ENCODE results near the gene CHST14.
"Not testable (repeated sequence)": the region's sequence is repeated elsewhere in the genome, so short reads cannot be mapped to it uniquely, and the experiment has no call there.

Gene CHST14

GRCh38 chr15:40450047-40450446 lies 20.7 kb upstream of the CHST14 start:
- H3K4me1 Mint-ChIP-seq (ENCODE audit: low read depth), result peaks cover 47% of the 10 kb centered on the region
- H3K9me3 Mint-ChIP-seq, result no peaks in the 10 kb centered on the region
- H3K4me3 Mint-ChIP-seq, result no peak overlapping the region

GRCh38 chr15:40451527-40452158 lies 19.1 kb upstream of the CHST14 start:
- H3K9me3 Mint-ChIP-seq, result no peaks in the 10 kb centered on the region
- H3K4me1 Mint-ChIP-seq (ENCODE audit: low read depth), result peaks cover 55% of the 10 kb centered on the region
- peaks cover 4% of the 10 kb centered on the region for H3K36me3 Mint-ChIP-seq (ENCODE audit: low read depth)
- peak overlapping the region; percentile 70 for H3K27ac Mint-ChIP-seq
- H3K27me3 Mint-ChIP-seq (ENCODE audit: low read depth), result no peaks in the 10 kb centered on the region
- H3K4me3 Mint-ChIP-seq, result no peak overlapping the region

More at GRCh38 chr15:40450047-40450446, 20.7 kb upstream of the CHST14 start:
- Mint-ChIP-seq H3K27ac (no peak overlapping the region), H3K36me3 (ENCODE audit: low read depth) (peaks cover 4% of the 10 kb centered on the region), H3K27me3 (ENCODE audit: low read depth) (peaks cover under 1% of the 10 kb centered on the region)

GRCh38 chr15:40452296-40453090 lies 18.3 kb upstream of the CHST14 start:
- Mint-ChIP-seq H3K4me3 (peak overlapping the region; percentile 38), H3K36me3 (ENCODE audit: low read depth) (peaks cover 4% of the 10 kb centered on the region), H3K9me3 (no peaks in the 10 kb centered on the region), H3K27me3 (ENCODE audit: low read depth) (no peaks in the 10 kb centered on the region), H3K4me1 (ENCODE audit: low read depth) (peaks cover 61% of the 10 kb centered on the region), H3K27ac (peak overlapping the region; percentile 70)

- H3K4me3 Mint-ChIP-seq, result peak overlapping the region; percentile 54
- H3K4me1 Mint-ChIP-seq (ENCODE audit: low read depth), result peaks cover 61% of the 10 kb centered on the region
- not testable (repeated sequence) for H3K9me3 Mint-ChIP-seq; H3K27me3 Mint-ChIP-seq (ENCODE audit: low read depth); H3K36me3 Mint-ChIP-seq (ENCODE audit: low read depth)
- H3K27ac Mint-ChIP-seq, result peak overlapping the region; percentile 66
These were observed 16.8 kb upstream of the CHST14 start for GRCh38 chr15:40453941-40454340.

GRCh38 chr15:40454904-40455391 lies 15.8 kb upstream of the CHST14 start:
- H3K36me3 Mint-ChIP-seq (ENCODE audit: low read depth), result peaks cover 4% of the 10 kb centered on the region
- H3K27me3 Mint-ChIP-seq (ENCODE audit: low read depth), result no peaks in the 10 kb centered on the region
- H3K27ac Mint-ChIP-seq, result peak overlapping the region; percentile 42
- H3K4me1 Mint-ChIP-seq (ENCODE audit: low read depth), result peaks cover 58% of the 10 kb centered on the region
- H3K9me3 Mint-ChIP-seq, result no peaks in the 10 kb centered on the region
- peak overlapping the region; percentile 17 for H3K4me3 Mint-ChIP-seq

- no peak overlapping the region for H3K4me3 Mint-ChIP-seq
- H3K27ac Mint-ChIP-seq, result no peak overlapping the region
- H3K36me3 Mint-ChIP-seq (ENCODE audit: low read depth), result peaks cover 1% of the 10 kb centered on the region
- H3K27me3 Mint-ChIP-seq (ENCODE audit: low read depth), result no peaks in the 10 kb centered on the region
- no peaks in the 10 kb centered on the region for H3K9me3 Mint-ChIP-seq
- peaks cover 49% of the 10 kb centered on the region for H3K4me1 Mint-ChIP-seq (ENCODE audit: low read depth)
These were observed 14.5 kb upstream of the CHST14 start for GRCh38 chr15:40456299-40456712.

- H3K4me3 Mint-ChIP-seq, result no peak overlapping the region
- no peak overlapping the region for H3K27ac Mint-ChIP-seq
- no peaks in the 10 kb centered on the region for H3K9me3 Mint-ChIP-seq
- peaks cover 45% of the 10 kb centered on the region for H3K4me1 Mint-ChIP-seq (ENCODE audit: low read depth)
- H3K36me3 Mint-ChIP-seq (ENCODE audit: low read depth), result no peaks in the 10 kb centered on the region
- H3K27me3 Mint-ChIP-seq (ENCODE audit: low read depth), result no peaks in the 10 kb centered on the region
These were observed 14.0 kb upstream of the CHST14 start for GRCh38 chr15:40456738-40457137.

GRCh38 chr15:40458495-40459371 lies 12.1 kb upstream of the CHST14 start:
- Mint-ChIP-seq H3K27ac (no peak overlapping the region), H3K9me3 (no peaks in the 10 kb centered on the region), H3K36me3 (ENCODE audit: low read depth) (no peaks in the 10 kb centered on the region), H3K4me1 (ENCODE audit: low read depth) (peaks cover 26% of the 10 kb centered on the region), H3K4me3 (no peak overlapping the region), H3K27me3 (ENCODE audit: low read depth) (no peaks in the 10 kb centered on the region)

GRCh38 chr15:40459391-40460015 lies 11.3 kb upstream of the CHST14 start:
- H3K36me3 Mint-ChIP-seq (ENCODE audit: low read depth), result no peaks in the 10 kb centered on the region
- no peaks in the 10 kb centered on the region for H3K9me3 Mint-ChIP-seq
- H3K27me3 Mint-ChIP-seq (ENCODE audit: low read depth), result no peaks in the 10 kb centered on the region
- peaks cover 18% of the 10 kb centered on the region for H3K4me1 Mint-ChIP-seq (ENCODE audit: low read depth)
- H3K27ac Mint-ChIP-seq, result no peak overlapping the region
- H3K4me3 Mint-ChIP-seq, result no peak overlapping the region

- H3K36me3 Mint-ChIP-seq (ENCODE audit: low read depth), result peaks cover 2% of the 10 kb centered on the region
- no peaks in the 10 kb centered on the region for H3K27me3 Mint-ChIP-seq (ENCODE audit: low read depth)
- H3K27ac Mint-ChIP-seq, result no peak overlapping the region
- no peak overlapping the region for H3K4me3 Mint-ChIP-seq
- H3K4me1 Mint-ChIP-seq (ENCODE audit: low read depth), result peaks cover 14% of the 10 kb centered on the region
- no peaks in the 10 kb centered on the region for H3K9me3 Mint-ChIP-seq
These were observed 10.4 kb upstream of the CHST14 start for GRCh38 chr15:40460404-40460803.

GRCh38 chr15:40461958-40462357 lies 8.8 kb upstream of the CHST14 start:
- peaks cover 5% of the 10 kb centered on the region for H3K36me3 Mint-ChIP-seq (ENCODE audit: low read depth)
- no peak overlapping the region for H3K4me3 Mint-ChIP-seq
- no peaks in the 10 kb centered on the region for H3K27me3 Mint-ChIP-seq (ENCODE audit: low read depth)
- H3K27ac Mint-ChIP-seq, result no peak overlapping the region
- no peaks in the 10 kb centered on the region for H3K9me3 Mint-ChIP-seq
- peaks cover 15% of the 10 kb centered on the region for H3K4me1 Mint-ChIP-seq (ENCODE audit: low read depth)

- Mint-ChIP-seq H3K4me1 (ENCODE audit: low read depth) (peaks cover 15% of the 10 kb centered on the region), H3K36me3 (ENCODE audit: low read depth) (peaks cover 5% of the 10 kb centered on the region), H3K27me3 (ENCODE audit: low read depth) (no peaks in the 10 kb centered on the region), H3K4me3 (no peak overlapping the region), H3K27ac (no peak overlapping the region), H3K9me3 (no peaks in the 10 kb centered on the region)
These were observed 7.5 kb upstream of the CHST14 start for GRCh38 chr15:40463279-40463678.

- H3K4me3 Mint-ChIP-seq, result no peak overlapping the region
- H3K4me1 Mint-ChIP-seq (ENCODE audit: low read depth), result peaks cover 15% of the 10 kb centered on the region
- H3K27ac Mint-ChIP-seq, result no peak overlapping the region
- peaks cover 5% of the 10 kb centered on the region for H3K36me3 Mint-ChIP-seq (ENCODE audit: low read depth)
- no peaks in the 10 kb centered on the region for H3K9me3 Mint-ChIP-seq
- no peaks in the 10 kb centered on the region for H3K27me3 Mint-ChIP-seq (ENCODE audit: low read depth)
These were observed 6.8 kb upstream of the CHST14 start for GRCh38 chr15:40463886-40464545.

Measured in T-helper 1 cell treated with Interleukin-12 subunit alpha and Interleukin-12 subunit beta and Interleukin-4 antibody, amounts not matched to agents 30 μg/mL and 1 μg/mL, for 36 hours (primary cell).